ENCODE measurements around the gene PHACTR1.

Gene PHACTR1

GRCh38 chr6:12848964-12849808 is 132.6 kb downstream of the PHACTR1 start:
- DNase-seq (ENCODE audit: low spot score): no peak

GRCh38 chr6:12849809-12850198 is 133.2 kb downstream of the PHACTR1 start:
- no peak for DNase-seq (ENCODE audit: low spot score)

GRCh38 chr6:12851123-12851695 is 134.6 kb downstream of the PHACTR1 start:
- DNase-seq (ENCODE audit: low spot score): no peak

- DNase-seq (ENCODE audit: low spot score): no peak
Observed at GRCh38 chr6:12861603-12862002, 145.0 kb downstream of the PHACTR1 start.

GRCh38 chr6:12865117-12865516 is 148.6 kb downstream of the PHACTR1 start:
- no peak for DNase-seq (ENCODE audit: low spot score)

GRCh38 chr6:12865671-12866181 is 149.2 kb downstream of the PHACTR1 start:
- no peak for DNase-seq (ENCODE audit: low spot score)

- DNase-seq (ENCODE audit: low spot score): no peak
Observed at GRCh38 chr6:12866422-12867029, 150.0 kb downstream of the PHACTR1 start.

- DNase-seq (ENCODE audit: low spot score): no peak
Observed at GRCh38 chr6:12869816-12870432, 153.4 kb downstream of the PHACTR1 start.

GRCh38 chr6:12873691-12874090 is 157.1 kb downstream of the PHACTR1 start:
- no peak for DNase-seq (ENCODE audit: low spot score)

GRCh38 chr6:12875051-12875450 is 158.5 kb downstream of the PHACTR1 start:
- DNase-seq (ENCODE audit: low spot score): no peak

GRCh38 chr6:12878741-12879140 is 162.2 kb downstream of the PHACTR1 start:
- no peak for DNase-seq (ENCODE audit: low spot score)

GRCh38 chr6:12882761-12883290 is 166.3 kb downstream of the PHACTR1 start:
- DNase-seq (ENCODE audit: low spot score): no peak

- DNase-seq (ENCODE audit: low spot score): no peak
Observed at GRCh38 chr6:12884983-12885382, 168.4 kb downstream of the PHACTR1 start.

GRCh38 chr6:12886961-12887775 is 170.6 kb downstream of the PHACTR1 start:
- DNase-seq (ENCODE audit: low spot score): no peak

GRCh38 chr6:12890171-12890790 is 173.7 kb downstream of the PHACTR1 start:
- no peak for DNase-seq (ENCODE audit: low spot score)

GRCh38 chr6:12891595-12891994 is 175.0 kb downstream of the PHACTR1 start:
- DNase-seq (ENCODE audit: low spot score): no peak

GRCh38 chr6:12892151-12892550 is 175.6 kb downstream of the PHACTR1 start:
- no peak for DNase-seq (ENCODE audit: low spot score)

- DNase-seq (ENCODE audit: low spot score): no peak
Observed at GRCh38 chr6:12893036-12893435, 176.5 kb downstream of the PHACTR1 start.

GRCh38 chr6:12895721-12896120 is 179.2 kb downstream of the PHACTR1 start:
- DNase-seq (ENCODE audit: low spot score): no peak

GRCh38 chr6:12896208-12896733 is 179.7 kb downstream of the PHACTR1 start:
- DNase-seq (ENCODE audit: low spot score): no peak

Data from SK-N-DZ (cell line).